SHP77 treated with DMSO at 0.1 percent for 48 hours (cell line): ENCODE measurements around the gene SNPH.
"Not testable (repeated sequence)": the region's sequence is repeated elsewhere in the genome, so short reads cannot be mapped to it uniquely, and the experiment has no call there.

Experiments
- DNase-seq: peaks from one replicate; lab custom pipeline; 2025; lab: John Stamatoyannopoulos, UW

Gene SNPH

GRCh38 chr20:1341561-1342265 lies 75.6 kb downstream of the SNPH start:
- no peak for DNase-seq

GRCh38 chr20:1343446-1344124 lies 77.5 kb downstream of the SNPH start:
- DNase-seq, result not testable (repeated sequence)

- no peak for DNase-seq
Measured at GRCh38 chr20:1345030-1345755, 79.1 kb downstream of the SNPH start.

GRCh38 chr20:1345756-1346093 lies 79.6 kb downstream of the SNPH start:
- DNase-seq, result no peak

GRCh38 chr20:1346315-1346969 lies 80.3 kb downstream of the SNPH start:
- DNase-seq, result no peak

GRCh38 chr20:1353956-1354355 lies 87.9 kb downstream of the SNPH start:
- DNase-seq, result no peak

- no peak for DNase-seq
Measured at GRCh38 chr20:1357921-1358671, 92.0 kb downstream of the SNPH start.
